GM12801 (cell line): ENCODE measurements around the gene ATF2.

Experiments used
- CTCF ChIP-seq: IDR thresholded peaks from one replicate; pipeline ENCODE4 v1.5.1; 2011; ENCODE audit warnings: control low read depth; ENCODE audit not compliant: insufficient read length; ENCODE audit errors: extremely low read depth

The ATF2 gene

GRCh38 chr2:175034716-175035115, 133.3 kb downstream of the ATF2 start:
- TF ChIP-seq CTCF = no peak

GRCh38 chr2:175030380-175031271, 137.4 kb downstream of the ATF2 start:
- TF ChIP-seq CTCF = no peak

GRCh38 chr2:175027755-175028154, 140.2 kb downstream of the ATF2 start:
- no peak for TF ChIP-seq CTCF

- no peak for TF ChIP-seq CTCF
These were observed 141.6 kb downstream of the ATF2 start for GRCh38 chr2:175026385-175026784.

- TF ChIP-seq CTCF = no peak
These were observed 142.1 kb downstream of the ATF2 start for GRCh38 chr2:175025946-175026345.

GRCh38 chr2:175025233-175025632, 142.8 kb downstream of the ATF2 start:
- no peak for TF ChIP-seq CTCF

GRCh38 chr2:175022923-175023322, 145.1 kb downstream of the ATF2 start:
- TF ChIP-seq CTCF = no peak
